HK-2 (cell line): ENCODE measurements around the gene CDKL5.

Experiments used
- DNase-seq: peaks from one replicate; pipeline ENCODE4 v3.0.0-alpha.2; 2018; ENCODE audit not compliant: unreplicated experiment

Gene CDKL5

DNA sequence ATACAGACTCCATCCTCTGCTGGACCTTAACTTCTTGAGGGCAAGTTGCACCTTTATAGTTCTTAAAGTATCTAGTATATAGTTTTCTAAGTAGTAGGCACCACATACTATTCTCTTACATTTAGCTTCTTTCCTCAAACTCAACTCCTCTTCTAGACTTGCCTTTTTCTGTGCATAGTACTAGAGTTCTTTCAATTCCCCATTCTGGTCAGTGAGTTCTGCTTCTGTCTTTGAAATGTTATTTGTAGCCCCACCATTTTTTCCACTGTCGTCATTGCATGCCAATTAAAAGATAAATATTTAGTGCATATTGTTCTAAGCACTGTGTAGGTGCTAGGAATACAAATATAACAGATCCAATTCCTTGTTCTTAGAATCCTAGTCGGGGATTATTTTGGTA, 31.6 kb downstream of the CDKL5 start:
- no peak for DNase-seq

DNA sequence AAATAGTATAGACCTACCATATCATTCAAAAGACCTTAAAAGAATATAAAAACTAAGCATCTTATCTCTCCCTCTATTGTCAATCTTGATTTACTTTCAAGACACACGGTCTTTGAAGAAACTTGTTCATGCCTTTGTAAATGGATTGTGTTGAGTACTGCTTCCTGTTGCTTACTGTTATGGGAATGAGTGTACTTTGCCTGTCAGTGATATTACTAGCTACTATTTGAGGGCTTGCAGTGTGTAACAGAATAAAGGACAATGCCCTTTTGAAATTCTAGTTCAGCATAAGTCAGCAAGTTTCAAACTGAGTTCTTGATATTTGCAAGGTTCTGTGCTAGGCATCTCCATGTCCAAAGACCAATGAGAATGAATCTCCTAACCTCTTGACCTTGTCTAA, 36.0 kb downstream of the CDKL5 start:
- DNase-seq: no peak

DNA sequence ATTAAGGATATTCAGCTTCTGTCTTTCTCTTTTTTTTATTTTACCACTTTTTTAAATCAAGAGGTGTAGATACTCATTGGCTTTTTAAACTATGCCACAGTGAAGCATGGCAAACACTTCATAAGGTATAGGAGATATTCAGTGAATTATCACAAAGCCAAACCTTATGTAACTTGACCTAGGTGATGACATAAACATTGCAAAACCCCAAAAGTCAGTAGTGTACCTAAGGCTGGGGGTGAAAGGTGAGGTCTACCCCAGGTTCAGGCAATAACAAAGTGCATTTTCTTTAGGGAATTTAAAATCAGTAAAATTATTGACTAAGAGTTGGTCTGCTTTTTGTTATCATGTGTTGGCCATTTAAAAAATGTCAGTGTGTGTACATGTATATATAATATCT, 39.1 kb downstream of the CDKL5 start:
- no peak for DNase-seq

DNA sequence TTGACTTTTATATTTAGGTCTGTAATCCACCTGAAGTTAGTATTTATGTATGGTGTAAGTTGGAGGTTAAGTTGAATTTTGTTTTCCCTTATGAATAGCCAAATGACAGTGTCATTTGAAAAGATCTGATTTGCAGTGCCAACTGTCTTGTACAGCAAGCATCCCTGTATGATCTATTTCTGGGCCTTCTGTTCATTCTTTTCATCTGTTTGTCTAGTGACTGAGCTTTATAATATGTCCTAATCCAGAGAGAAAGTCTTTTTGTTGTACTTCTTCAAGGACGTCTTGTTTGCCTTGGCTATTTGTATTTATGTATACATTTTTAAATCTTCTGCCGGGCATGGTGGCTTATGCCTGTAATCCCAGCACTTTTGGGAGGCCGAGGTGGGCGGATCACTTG, 39.6 kb downstream of the CDKL5 start:
- no peak for DNase-seq

DNA sequence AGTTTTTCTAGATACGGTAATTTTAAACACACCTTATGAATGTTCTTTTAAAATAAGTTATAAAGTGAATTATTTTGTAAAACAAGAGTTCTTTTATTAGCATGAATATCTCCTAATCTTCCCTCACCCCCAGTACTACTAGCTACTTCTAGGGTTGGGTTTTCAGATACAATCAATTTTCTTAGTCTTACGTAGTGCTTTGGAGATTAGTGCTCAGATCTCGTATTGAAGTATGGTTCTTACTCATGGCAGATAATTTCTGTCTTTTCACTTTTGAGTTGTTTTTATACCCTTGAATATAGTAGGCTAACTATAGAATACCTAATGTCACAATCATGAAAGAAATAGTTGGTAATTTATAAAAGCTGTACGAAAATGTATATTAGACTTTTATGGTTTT, 43.2 kb downstream of the CDKL5 start:
- no peak for DNase-seq

DNA sequence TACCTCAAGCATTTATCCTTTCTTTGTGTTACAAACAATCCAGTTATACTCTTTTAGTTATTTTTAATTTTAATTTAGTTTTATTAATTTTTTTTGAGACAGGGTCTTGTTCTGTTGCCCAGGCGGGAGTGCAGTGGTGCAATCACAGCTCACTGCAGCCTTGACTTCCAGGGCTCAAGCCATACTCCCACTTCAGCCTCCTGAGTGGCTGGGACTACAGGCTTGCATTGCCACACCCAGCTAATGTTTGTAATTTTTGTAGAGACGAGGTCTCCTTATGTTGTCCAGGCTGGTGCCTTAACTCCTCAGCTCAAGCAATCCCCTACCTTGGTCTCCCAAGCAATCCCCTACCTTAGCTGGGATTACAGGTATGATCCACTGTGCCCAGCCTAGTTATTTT, 45.9 kb downstream of the CDKL5 start:
- no peak for DNase-seq

DNA sequence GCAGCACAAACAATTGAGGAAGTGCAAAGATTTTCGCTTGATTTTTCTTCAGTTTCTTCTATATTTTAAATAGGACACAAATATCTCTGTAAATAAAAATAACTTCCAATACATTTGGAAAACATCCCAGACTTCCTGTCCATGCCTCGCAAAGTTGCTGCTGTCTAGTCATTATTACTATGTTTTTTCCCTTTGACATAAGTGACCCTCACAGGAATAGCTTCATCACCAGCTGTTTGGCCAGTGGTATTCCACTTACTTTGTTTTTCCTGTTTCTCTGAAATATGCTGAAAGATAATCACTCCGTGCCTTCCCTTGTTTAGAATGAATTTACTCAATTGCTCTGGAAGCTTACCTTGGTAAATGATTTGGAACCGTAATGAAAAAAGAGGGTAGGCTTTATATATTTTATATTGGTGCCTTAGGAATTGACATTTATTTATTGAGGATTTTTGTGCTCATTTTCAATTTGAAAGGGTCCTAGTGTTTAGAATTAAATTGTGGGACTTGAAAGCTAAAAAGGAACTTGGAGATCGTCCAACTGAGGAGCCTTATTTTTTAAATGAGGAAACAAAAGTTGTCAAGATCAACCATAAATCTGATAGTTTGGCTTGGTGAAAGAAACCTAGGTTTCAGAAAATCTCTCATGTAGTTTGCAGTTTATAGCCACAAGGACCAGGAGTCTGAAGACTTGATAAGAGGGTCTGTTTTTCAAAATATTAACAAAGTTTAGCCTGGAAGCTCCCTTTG, 65.6 kb downstream of the CDKL5 start:
- no peak for DNase-seq

DNA sequence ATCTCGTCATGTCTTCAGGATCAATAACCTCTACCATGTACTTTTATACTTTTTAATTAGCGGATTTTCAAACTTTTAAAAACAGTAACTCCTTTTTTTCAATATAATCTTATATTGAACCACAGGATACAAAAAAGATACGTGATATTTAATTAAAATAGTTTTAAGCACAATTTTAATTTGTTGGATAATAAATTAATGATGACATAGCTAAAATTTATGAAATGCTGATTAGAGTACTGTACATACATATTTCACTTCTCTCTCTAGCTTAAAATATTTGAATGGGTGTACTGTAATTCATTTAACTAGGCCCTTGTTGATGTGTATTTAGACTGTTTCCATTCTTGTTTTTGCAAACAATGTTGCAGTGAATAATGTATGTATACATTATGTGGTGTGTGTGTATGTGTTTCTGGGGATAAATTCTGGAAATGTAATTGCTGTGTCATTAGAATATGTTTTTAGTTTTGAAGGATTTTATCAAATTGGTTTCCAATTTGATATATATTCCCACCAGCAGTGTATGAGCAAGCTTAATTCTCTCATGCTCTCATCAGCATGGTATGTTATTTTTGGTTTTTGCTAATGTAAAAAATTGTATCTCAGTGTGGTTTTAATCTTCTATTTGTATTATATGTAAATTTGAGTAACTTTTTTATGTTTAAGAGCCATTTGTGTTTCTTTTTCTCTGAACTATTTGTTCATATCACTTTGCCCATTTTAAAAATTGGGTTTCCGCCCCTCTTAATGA, 66.4 kb downstream of the CDKL5 start:
- no peak for DNase-seq

DNA sequence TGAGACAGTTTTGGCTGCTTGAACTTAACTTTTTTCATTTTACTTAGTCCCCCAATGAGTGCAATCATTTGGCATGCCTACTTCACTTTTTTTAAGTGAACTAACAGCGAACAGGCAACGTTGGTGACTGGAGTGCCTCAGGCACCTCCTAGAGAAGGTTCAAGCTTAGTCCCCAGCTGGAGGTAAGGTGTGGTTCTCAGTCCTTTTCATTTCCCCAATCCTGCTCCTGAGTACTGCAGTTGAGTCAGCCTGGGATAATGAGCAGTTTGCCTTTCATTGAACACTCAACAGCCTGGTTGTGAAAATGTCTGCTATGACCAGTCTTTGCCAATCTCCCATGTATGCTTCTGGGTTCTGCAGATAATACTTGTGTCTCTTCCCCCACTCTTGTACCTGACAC, 109.5 kb downstream of the CDKL5 start:
- no peak for DNase-seq

DNA sequence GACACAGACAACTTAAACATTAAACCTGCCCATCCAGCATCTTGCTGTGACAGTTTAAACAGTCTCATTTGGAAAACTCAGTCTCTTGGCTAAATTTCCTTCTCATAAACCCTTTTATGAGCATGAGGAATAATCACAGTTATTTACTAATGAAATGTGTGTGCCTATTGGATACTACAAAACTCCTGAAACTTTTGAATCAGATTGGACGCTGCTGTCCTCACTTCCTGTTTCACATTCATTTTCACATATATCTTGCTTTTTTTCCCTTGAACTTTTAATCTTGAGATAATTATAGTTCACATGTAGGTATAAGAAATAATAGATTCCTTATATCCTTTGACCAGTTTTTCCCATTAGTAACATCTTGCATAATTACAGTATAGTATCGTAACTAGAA, 111.7 kb downstream of the CDKL5 start:
- no peak for DNase-seq

DNA sequence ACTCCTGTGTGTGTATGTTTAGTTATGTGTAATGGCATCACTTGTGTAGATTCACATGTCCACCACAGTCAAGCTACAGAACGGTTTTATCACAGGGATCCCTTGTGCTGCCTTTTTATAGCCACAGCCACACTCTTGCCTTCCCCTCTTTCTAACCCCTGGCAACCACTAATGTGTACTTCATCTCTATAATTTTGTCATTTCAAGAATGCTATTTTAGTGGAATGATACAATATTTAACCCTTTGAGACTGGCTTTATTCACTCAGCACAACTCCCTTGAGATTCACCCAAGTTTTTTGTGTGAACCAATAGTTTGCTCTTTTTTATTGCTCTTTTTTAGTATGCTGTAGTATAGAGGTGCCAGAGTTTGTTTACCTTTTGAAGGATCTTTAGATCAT, 112.1 kb downstream of the CDKL5 start:
- DNase-seq: no peak

DNA sequence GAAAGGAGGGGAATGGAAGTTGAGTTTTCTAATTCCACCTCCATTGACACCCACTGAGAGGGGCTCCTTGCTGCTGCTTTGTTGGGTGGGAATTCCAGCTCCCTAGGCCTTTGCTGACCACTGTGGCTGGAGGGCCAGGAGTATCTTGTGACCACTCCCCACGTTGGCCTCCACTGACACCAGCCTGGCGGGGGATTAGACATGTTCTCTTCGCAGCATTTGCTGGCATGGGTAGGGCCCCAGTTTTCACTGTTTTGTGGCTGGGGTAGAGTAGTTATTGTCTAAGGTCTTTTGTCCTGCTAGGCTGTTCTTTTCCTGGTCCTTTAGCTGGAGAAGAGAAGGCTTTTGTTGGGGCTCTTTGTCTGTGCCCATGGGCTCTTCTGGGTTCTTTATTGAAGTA, 116.7 kb downstream of the CDKL5 start:
- DNase-seq: no peak

DNA sequence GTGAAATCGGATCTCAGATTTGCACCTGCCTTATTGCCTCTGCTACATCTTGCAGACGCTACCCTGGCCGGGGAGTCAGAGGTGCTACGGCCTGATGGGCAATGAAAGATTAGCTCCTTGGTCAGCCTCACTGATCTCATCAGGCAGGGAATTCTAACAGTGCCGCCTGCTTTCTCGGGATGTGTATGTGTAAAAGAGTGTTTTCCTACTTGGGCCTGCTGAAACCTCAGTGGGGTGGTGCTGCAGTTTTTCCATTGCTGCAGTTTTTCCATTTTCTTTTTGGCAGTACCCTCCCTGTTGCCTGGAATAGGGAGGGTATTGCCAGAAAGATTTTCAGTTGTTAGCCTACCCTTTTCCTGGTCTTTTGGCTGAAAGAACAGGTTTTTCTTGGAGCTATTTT, 117.5 kb downstream of the CDKL5 start:
- no peak for DNase-seq

DNA sequence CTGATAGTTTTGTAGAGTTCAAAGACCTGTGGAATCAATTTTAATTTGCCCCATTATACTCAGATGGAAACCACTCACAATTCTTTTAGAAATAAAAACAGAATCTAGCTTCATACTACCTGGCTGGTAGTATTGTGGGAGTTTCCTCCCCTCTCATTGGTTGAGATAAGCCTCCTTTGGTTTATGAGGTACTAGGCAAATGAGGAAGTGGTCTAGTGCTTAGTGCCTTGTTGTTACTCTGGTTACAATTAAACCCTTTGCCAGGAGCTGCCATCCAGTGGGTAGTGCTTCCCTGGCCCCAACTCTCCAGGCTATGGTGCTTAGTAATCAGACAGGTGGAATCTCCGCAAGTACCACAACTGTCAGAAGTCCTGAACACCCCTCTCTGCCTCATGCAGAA, 118.3 kb downstream of the CDKL5 start:
- DNase-seq: no peak

DNA sequence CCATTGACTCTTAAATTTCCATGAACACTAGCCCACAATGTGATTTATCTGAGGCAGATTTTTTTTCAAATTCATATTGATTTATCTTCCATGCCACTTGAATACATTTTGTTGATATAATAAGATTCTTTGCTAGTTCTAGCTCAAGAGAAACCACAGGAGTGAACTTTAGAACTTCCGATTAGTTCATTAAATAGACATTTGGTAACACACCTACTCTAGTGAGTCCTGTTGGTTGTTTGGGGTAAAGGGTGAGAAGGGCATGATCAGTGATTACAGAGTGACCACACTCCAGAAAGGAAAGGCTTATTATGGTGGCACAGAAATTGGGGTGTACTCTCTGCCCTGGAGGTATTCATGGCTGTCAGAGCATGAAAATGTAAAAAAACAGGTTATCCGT, 120.4 kb downstream of the CDKL5 start:
- no peak for DNase-seq

DNA sequence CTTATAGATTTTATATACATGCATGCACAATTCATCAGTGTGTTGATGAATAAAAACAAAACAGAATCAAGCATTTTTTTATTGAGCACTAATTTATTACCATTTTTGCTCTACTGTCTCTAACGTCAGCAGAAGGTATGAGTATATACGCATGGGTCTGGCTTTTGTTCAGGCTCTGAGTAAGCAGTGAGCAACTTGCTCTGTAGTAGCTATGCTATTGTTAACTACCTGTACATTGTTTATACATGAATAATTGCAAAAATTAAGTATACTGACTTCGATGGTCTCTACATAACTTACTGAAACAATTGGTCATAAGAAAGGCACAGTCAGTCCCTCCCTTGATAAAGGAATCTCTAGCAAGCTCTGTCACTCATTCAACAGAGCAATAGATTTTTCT, 123.6 kb downstream of the CDKL5 start:
- no peak for DNase-seq

DNA sequence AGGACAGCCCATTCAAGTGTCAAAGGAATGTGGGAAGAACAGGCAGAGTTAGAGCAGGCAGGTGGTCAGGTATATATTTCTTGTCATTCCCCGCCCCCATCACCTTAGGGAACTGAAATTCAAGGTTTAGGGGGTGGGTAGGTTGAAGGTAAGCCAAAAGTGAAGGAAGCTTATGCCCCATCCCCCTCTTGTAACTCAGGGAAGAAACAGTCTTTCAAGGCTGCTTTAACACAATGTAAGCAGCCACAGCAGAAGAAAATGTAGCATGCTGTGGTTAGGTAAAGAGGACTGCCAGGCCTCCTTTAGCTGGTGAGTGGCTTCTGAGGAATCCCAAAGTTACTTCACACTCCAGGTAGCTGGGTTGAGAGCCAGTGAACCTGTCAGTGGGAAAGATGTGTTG, 124.2 kb downstream of the CDKL5 start:
- DNase-seq: no peak

DNA sequence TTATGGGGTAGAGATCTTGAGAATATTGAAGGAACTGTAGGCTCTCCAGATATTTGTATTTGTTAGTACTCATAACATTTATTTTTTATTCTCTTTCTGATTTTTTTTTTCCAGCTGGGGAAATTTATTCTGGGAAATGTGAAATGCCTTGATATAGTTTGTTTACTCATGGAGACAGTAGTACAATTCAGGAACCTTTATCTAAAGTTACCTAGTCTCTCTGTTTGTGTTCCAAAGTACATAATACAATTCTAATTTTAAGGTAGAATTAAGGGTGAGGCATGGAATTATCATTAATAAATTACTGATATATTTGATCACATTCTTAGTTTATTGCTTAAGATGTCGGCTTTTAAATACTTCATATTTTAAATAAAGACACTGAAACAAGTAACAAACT, 132.5 kb downstream of the CDKL5 start:
- no peak for DNase-seq

DNA sequence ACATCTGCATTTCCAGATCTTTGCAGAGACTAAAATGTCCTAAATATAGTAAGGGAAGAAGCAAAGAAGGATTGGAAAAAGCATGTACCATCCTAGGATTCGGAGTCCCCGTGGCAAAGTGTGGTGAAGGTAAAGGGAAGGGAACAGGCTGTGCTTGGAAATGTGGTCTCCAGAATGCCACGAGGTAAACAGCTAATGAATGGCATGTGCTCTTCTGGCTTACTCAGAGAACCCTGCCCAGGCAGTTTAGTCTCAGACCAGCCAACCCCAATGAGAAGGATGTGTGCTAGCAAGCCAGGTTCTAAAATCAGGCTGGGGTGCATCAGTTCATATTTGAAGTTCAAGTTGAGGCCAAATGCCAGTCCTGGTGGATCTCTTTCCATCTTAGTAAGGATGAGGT, 133.4 kb downstream of the CDKL5 start:
- DNase-seq: no peak

DNA sequence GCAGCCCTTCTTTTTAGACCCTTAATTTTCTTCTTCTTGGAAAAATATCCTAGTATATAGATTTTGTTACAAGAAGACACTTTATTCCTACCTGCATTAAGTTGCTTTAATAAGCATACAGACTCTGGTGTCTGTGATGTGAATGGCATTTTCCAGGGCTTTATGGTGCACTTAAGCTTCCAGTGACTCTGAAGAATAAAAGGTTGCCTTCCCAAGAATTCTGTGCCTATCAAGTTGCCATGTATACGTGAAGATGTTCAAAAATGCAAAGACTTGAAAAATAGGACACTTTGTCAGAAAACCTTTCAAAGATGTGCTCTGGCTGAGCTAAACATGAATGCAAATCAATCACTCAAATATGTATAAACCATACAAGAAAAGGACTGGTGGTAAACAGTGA, 135.6 kb downstream of the CDKL5 start:
- DNase-seq: no peak

DNA sequence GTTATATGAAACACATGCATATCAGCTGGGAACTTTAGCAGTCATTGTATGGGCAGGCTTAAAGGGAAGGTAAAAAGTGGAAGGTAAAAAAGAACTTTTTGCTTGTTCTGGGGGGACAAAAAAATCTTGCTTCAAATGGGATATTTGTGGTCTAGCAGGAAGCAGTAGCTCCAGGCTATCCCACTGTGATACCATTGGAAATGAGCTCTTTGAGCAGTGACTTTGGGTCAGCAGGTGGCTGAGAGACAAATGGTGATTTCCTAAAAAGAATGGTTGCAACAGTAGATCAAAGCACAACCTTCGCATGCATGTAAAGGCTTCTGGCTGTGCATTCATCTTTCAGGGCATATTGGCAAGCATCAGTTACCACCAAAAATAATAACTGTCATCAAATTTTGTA, 140.3 kb downstream of the CDKL5 start:
- no peak for DNase-seq

DNA sequence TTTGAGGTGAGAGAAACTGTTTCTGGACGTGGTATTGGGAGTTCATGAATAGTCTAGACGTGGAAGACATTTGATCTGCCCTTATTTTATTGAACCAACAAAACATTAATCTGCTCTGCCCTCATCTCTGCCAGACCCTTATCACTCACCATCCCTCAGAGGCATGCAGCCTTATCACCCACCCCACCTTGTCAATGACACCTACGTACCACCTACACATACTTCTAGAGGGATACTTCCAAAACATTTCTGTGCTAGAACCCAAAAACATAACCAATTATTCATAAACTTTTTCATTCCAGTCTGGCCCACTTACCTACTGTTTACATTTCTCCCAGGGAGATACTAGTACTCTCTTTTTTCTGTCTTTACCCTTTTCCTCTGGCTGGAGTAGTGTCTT, 141.3 kb downstream of the CDKL5 start:
- no peak for DNase-seq

DNA sequence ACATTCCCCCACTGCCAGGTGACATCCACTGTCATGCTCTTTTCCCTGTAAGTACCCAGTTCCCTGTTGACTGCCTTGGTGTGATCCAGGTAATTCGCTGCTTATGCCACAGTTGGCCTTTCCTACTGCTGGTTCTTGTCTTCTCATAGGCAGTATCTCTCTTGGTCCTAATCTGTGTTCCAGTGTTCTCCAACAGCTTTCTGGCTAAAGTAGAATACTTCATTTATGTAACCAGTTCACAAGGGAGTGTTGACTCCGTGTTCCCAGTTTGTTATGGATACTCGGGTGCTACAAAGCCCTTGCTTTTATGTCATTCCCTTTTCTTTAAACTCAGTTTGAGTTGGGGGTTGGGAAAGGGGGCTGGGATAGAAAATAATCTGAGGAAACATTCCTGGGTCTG, 148.1 kb downstream of the CDKL5 start:
- no peak for DNase-seq

DNA sequence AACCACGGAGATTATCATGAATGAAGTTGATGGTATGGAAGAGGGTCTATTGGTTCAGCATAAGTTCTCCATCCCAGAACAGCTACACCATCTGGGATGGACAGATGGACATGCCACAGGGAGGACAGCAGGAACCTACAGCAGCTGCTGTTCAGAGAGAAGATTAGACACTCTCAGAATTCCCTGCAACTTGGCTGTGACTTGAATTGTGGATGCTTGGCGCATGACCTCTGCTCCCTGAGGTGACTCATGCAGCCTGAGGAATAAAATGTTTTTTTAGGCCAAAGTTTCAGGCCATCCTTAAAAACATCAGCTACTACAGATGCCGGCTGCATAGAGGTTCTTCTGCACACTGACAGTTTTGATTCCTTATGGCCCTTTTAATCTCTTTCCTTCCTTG, 149.2 kb downstream of the CDKL5 start:
- DNase-seq: no peak
